Loucy (cell line): ENCODE measurements around the gene STARD13.
A peak's percentile ranks its signal among the peaks of the same experiment; 100 is the strongest.

Experiments
- EZH2phosphoT487 ChIP-seq: fragments of 200-600 bp; IDR thresholded peaks from 2 replicates; pipeline ENCODE4 v1.6.1; 2018; ENCODE audit warnings: antibody characterized with exemption, mild to moderate bottlenecking, moderate library complexity, borderline replicate concordance
- TF ChIP-seq, protein P1 (sequence below): fragments of 200-600 bp; sonication (generic); conservative IDR thresholded peaks from 2 replicates; pipeline ENCODE4 v1.5.1; 2014; ENCODE audit warnings: mild to moderate bottlenecking, antibody characterized with exemption, low read length

- TF ChIP-seq, protein P1, sequence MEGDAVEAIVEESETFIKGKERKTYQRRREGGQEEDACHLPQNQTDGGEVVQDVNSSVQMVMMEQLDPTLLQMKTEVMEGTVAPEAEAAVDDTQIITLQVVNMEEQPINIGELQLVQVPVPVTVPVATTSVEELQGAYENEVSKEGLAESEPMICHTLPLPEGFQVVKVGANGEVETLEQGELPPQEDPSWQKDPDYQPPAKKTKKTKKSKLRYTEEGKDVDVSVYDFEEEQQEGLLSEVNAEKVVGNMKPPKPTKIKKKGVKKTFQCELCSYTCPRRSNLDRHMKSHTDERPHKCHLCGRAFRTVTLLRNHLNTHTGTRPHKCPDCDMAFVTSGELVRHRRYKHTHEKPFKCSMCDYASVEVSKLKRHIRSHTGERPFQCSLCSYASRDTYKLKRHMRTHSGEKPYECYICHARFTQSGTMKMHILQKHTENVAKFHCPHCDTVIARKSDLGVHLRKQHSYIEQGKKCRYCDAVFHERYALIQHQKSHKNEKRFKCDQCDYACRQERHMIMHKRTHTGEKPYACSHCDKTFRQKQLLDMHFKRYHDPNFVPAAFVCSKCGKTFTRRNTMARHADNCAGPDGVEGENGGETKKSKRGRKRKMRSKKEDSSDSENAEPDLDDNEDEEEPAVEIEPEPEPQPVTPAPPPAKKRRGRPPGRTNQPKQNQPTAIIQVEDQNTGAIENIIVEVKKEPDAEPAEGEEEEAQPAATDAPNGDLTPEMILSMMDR: peak; percentile 26; the same call in 1 of the 2 replicates
- no peak for TF ChIP-seq EZH2phosphoT487
Observed at GRCh38 chr13:33262997-33263396, 22.6 kb downstream of the STARD13 start.
